OCI-LY3 (cell line): ENCODE measurements around the gene LRBA.

ENCODE experiments used
- H2AFZ ChIP-seq: fragments of 200-600, 300-600 bp; shearing (Covaris generic); 2 replicates; pipeline ENCODE4 v1.6.0; 2014; ENCODE audit warnings: antibody characterized with exemption, low read depth, low read length
- H3K27ac ChIP-seq: fragments of 200-600, 300-600 bp; sonication (generic); 2 replicates; pipeline ENCODE4 v1.5.1; 2014; ENCODE audit warnings: mild to moderate bottlenecking, low read length, moderate library complexity, mixed read lengths
- H3K27me3 ChIP-seq: fragments of 200-600, 300-600 bp; sonication (generic); 2 replicates; pipeline ENCODE4 v1.6.1; 2014; ENCODE audit warnings: low read depth, low read length, mixed read lengths
- H3K36me3 ChIP-seq: fragments of 200-600, 300-600 bp; sonication (generic); replicated peaks from 2 replicates; pipeline ENCODE3; 2014; ENCODE audit warnings: low read depth, low read length, mixed read lengths
- H3K4me1 ChIP-seq: fragments of 300-600, 200-600 bp; sonication (generic); 2 replicates; pipeline ENCODE4 v1.6.1; 2014; ENCODE audit warnings: low read length, mixed read lengths
- H3K4me2 ChIP-seq: fragments of 200-600, 300-600 bp; sonication (generic); 2 replicates; pipeline ENCODE4 v1.6.1; 2014; ENCODE audit warnings: low read length, mixed read lengths
- H3K4me3 ChIP-seq: fragments of 300-600, 200-600 bp; sonication (generic); 2 replicates; pipeline ENCODE4 v1.5.1; 2014; ENCODE audit warnings: antibody characterized with exemption, mild to moderate bottlenecking, low read length, moderate library complexity
- H3K79me2 ChIP-seq: fragments of 300-600, 200-600 bp; shearing (Covaris generic); 2 replicates; pipeline ENCODE4 v1.6.1; 2014; ENCODE audit warnings: mild to moderate bottlenecking, low read length, mixed read lengths
- H3K9ac ChIP-seq: fragments of 300-600, 200-600 bp; shearing (Covaris generic); 2 replicates; pipeline ENCODE4 v1.6.0; 2014; ENCODE audit warnings: mild to moderate bottlenecking, low read length, moderate library complexity
- H3K9me3 ChIP-seq: fragments of 200-600, 300-600 bp; shearing (Covaris generic); 2 replicates; pipeline ENCODE4 v1.6.1; 2014; ENCODE audit warnings: low read length, mixed read lengths; ENCODE audit not compliant: insufficient read depth
- H4K20me1 ChIP-seq: fragments of 200-600, 300-600 bp; sonication (generic); 2 replicates; pipeline ENCODE4 v1.6.1; 2016; ENCODE audit warnings: low read length, mixed read lengths; ENCODE audit not compliant: insufficient read depth
- EZH2phosphoT487 ChIP-seq: fragments of 200-600 bp; shearing (Covaris generic); IDR thresholded peaks from 2 replicates; pipeline ENCODE4 v1.6.1; 2018; ENCODE audit warnings: antibody characterized with exemption, mixed run types, low read depth
- TF ChIP-seq, protein P1 (sequence below): fragments of 200-600, 300-600 bp; sonication (generic); IDR thresholded peaks from 2 replicates; pipeline ENCODE4 v1.5.1; 2014; ENCODE audit warnings: antibody characterized with exemption, low read length, low read depth

Gene LRBA

GRCh38 chr4:150579551-150580234 is 435.4 kb downstream of the LRBA start:
- Histone ChIP-seq H3K27me3 (no peaks in the 10 kb centered on the region), H3K9ac (no peak overlapping the region), H3K4me2 (no peak overlapping the region), H3K9me3 (no peaks in the 10 kb centered on the region), H3K4me1 (peaks cover 14% of the 10 kb centered on the region), H4K20me1 (no peaks in the 10 kb centered on the region), H3K4me3 (no peak overlapping the region), H3K79me2 (no peaks in the 10 kb centered on the region), H3K36me3 (peaks cover 16% of the 10 kb centered on the region), H3K27ac (no peak overlapping the region), H2AFZ (no peak overlapping the region)
- TF ChIP-seq EZH2phosphoT487 = no peak
- TF ChIP-seq, protein P1, sequence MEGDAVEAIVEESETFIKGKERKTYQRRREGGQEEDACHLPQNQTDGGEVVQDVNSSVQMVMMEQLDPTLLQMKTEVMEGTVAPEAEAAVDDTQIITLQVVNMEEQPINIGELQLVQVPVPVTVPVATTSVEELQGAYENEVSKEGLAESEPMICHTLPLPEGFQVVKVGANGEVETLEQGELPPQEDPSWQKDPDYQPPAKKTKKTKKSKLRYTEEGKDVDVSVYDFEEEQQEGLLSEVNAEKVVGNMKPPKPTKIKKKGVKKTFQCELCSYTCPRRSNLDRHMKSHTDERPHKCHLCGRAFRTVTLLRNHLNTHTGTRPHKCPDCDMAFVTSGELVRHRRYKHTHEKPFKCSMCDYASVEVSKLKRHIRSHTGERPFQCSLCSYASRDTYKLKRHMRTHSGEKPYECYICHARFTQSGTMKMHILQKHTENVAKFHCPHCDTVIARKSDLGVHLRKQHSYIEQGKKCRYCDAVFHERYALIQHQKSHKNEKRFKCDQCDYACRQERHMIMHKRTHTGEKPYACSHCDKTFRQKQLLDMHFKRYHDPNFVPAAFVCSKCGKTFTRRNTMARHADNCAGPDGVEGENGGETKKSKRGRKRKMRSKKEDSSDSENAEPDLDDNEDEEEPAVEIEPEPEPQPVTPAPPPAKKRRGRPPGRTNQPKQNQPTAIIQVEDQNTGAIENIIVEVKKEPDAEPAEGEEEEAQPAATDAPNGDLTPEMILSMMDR = no peak

DNA sequence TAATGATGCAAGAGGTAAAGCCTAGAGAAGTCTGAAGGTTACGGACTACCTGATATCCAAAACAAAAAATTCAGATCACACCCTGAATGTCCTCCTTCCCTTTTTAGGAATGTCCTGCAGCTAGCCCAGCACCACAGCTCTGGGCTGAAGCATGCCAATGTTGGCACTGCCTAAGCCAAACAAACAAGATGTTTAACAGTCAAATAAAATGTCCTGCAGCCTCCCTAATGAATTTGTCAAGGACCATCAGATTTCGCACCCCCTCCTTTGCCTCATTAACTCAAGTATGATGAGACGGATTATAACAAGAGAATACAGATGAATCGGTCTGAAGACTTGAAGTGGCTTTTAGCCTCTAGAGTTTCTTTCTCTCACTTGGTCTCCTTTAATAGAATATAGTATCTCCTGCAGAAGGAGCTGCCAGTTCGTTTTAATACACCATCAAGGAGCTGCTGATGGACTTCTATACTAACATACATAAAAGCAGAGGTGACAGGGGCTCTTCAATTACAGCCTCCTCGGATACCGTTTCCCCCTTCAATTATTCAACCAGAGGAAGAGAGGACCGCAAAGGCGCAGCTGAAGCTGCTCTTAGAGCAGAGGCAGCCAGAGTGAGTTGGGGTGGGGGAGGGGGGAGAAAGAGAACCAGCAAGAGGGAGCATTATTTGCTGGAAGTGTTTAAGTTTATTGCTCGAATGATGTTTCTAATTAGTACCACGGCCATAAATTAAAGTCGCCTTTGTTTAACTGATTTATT is 436.2 kb downstream of the LRBA start:
- no peak overlapping the region for H3K9ac ChIP-seq
- 0 out of 2 replicates have a peak overlapping the region, but pooled peaks have one; percentile 4 for H3K27ac ChIP-seq
- H3K4me1 ChIP-seq = peaks cover 14% of the 10 kb centered on the region
- TF ChIP-seq, protein P1 = no peak
- no peak for TF ChIP-seq EZH2phosphoT487
- peak overlapping the region; percentile 17; the same call in 1 of the 2 replicates for H3K4me3 ChIP-seq
- H3K79me2 ChIP-seq = no peaks in the 10 kb centered on the region
- no peaks in the 10 kb centered on the region for H3K9me3 ChIP-seq
- H3K36me3 ChIP-seq = peaks cover 16% of the 10 kb centered on the region
- H3K27me3 ChIP-seq = no peaks in the 10 kb centered on the region
- H2AFZ ChIP-seq = no peak overlapping the region
- H4K20me1 ChIP-seq = no peaks in the 10 kb centered on the region
- peak overlapping the region; percentile 42 for H3K4me2 ChIP-seq

GRCh38 chr4:150577796-150578195 is 437.3 kb downstream of the LRBA start:
- Histone ChIP-seq H3K79me2 (no peaks in the 10 kb centered on the region), H3K4me2 (no peak overlapping the region), H3K4me1 (peaks cover 14% of the 10 kb centered on the region), H2AFZ (no peak overlapping the region), H3K27me3 (no peaks in the 10 kb centered on the region), H4K20me1 (no peaks in the 10 kb centered on the region), H3K9ac (no peak overlapping the region), H3K36me3 (peaks cover 6% of the 10 kb centered on the region), H3K9me3 (no peaks in the 10 kb centered on the region), H3K4me3 (no peak overlapping the region), H3K27ac (no peak overlapping the region)
- TF ChIP-seq, protein P1 = no peak
- TF ChIP-seq EZH2phosphoT487 = no peak

GRCh38 chr4:150574678-150575077 is 440.4 kb downstream of the LRBA start:
- no peaks in the 10 kb centered on the region for H3K36me3 ChIP-seq
- no peak overlapping the region for H3K9ac ChIP-seq
- TF ChIP-seq, protein P1 = no peak
- no peak for TF ChIP-seq EZH2phosphoT487
- no peak overlapping the region for H3K27ac ChIP-seq
- no peak overlapping the region for H3K4me3 ChIP-seq
- H3K4me2 ChIP-seq = no peak overlapping the region
- H3K79me2 ChIP-seq = no peaks in the 10 kb centered on the region
- H3K9me3 ChIP-seq = no peaks in the 10 kb centered on the region
- no peak overlapping the region for H2AFZ ChIP-seq
- H4K20me1 ChIP-seq = no peaks in the 10 kb centered on the region
- H3K4me1 ChIP-seq = peaks cover 14% of the 10 kb centered on the region
- H3K27me3 ChIP-seq = no peaks in the 10 kb centered on the region
